GM13977 (cell line): ENCODE measurements around the gene L2HGDH.

Experiments used
- DNase-seq: peaks from one replicate; pipeline ENCODE4 v3.0.0; 2012; ENCODE audit warnings: low spot score
- CTCF ChIP-seq: IDR thresholded peaks from 2 replicates; pipeline ENCODE4 v1.5.1; 2012; ENCODE audit warnings: mild to moderate bottlenecking, control low read depth; ENCODE audit not compliant: insufficient read depth; ENCODE audit errors: extremely low read depth, missing control alignments
- in situ Hi-C: fragments of 300-500 bp; cut with MboI; formaldehyde crosslinking; loops from one replicate; pipeline ENCODE4 v1.12.0; 2022; ENCODE audit warnings: low sequenced_read_pairs, low pct_unique_long_range_greater_than_20kb, mixed read lengths, inconsistent platforms; ENCODE audit not compliant: unreplicated experiment

L2HGDH gene

GRCh38 chr14:50340045-50340444 is 28.0 kb upstream of the L2HGDH start:
- in situ Hi-C loops: no loop called here
- no peak for TF ChIP-seq CTCF
- DNase-seq: no peak

- no peak for DNase-seq
- no peak for TF ChIP-seq CTCF
- in situ Hi-C loops: no loop called here
These were observed 27.3 kb upstream of the L2HGDH start for GRCh38 chr14:50339178-50339804.

DNA sequence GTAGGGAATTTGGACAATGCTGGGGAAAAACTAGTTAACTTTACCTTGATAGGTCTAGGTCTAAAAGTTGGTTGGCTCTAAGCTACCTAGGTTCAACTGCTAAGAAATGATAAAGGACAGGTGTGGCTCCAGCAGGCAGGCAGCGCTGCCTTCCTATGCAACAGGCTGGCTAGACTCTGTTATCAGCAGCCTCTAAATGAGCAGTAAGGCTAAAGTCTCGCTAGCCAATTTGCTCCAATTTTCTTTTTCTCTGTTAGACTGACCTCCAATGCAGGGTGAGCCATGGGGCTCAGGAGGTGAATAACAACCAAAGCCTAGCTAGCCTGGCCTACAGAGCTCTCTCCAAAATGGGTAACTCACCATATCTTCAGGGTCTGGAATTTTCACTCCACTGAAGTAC is 26.6 kb upstream of the L2HGDH start:
- no peak for DNase-seq
- in situ Hi-C loops: no loop called here
- TF ChIP-seq CTCF: no peak

DNA sequence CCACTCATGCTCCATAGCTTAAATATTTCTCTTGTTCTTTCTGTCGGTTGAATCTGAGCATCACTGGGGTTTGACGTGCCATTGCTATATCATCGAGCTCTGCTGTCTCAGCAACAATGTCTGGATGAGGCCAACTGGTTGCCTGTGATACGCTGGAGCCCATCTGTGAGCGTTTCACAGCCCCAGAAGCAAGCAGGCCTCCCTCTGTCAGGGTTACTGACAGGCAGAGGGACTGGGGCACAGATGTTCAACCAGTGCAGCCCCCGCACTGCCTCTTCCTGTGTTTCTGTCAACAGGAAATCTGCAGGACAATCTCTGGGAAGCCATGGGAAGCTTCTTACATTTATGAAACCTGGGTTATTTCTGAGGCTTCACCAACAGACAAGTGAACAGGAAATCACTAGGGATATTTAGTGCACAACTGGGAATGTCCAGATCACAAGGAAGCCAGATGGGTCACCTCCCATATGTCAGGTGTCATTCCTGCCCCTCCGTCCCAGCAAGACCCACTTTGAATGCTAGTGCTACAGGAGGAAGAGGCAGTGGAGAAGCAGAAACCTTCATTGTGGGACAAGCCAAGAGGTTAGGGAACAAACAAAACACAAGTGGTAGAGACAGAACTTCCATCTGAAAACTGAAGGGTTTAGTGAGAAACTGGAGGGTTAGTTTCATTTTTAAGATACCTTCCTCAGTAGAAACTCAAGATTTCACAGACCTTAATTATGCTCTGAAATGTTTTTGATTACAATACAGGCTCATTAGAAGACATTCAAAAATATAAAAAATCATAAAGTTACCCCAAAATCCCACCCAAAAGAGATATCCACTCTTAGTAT is 24.2 kb upstream of the L2HGDH start:
- in situ Hi-C loops: no loop called here
- peak; percentile 28 for DNase-seq
- TF ChIP-seq CTCF: no peak

DNA sequence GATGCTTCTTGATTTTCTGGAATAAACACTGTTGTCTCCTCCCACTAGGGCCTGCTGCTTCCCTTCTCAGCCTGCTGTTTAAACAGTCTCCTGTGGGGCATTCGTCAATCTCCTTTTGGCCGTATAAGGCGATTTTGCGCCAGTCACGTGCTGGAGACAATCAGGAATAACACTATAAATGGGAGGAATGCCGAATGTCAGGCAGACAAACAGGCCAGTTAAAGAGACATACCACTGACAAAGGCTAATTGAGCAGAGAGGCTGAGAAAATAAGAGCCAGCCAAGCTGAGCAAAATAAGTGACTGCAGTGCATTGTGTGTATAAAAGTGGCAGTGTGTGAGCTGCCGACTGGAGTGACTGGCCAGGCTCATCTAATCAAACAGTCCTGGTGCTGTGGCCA is 23.4 kb upstream of the L2HGDH start:
- in situ Hi-C loops: no loop called here
- TF ChIP-seq CTCF: no peak
- no peak for DNase-seq

DNA sequence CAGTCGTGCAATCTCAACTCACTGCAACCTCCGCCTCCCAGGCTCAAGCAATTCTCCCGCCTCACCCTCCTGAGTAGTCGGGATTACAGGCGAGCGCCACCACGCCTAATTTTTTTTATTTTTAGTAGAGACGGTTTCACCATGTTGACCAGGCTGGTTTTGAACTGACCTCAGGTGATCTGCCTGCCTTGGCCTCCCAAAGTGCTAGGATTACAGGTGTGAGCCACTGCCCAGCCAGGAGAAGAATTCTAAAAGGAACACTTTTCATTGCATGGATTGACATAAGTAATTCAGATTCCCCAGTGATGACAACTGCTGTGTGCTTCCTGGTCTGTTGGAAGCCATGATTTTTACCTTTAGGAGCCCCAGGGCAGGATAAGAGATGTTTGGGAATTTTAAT is 22.2 kb upstream of the L2HGDH start:
- in situ Hi-C loops: no loop called here
- TF ChIP-seq CTCF: no peak
- DNase-seq: no peak
